Tibial nerve (tissue), 4 donors: ENCODE measurements around the gene ADGRG3. TPM values are rescaled to one million over a fixed set of nuclear protein-coding genes. Genes with fewer than 3 reads are reported as not detected.
A peak's percentile ranks its signal among the peaks of the same experiment; 100 is the strongest.

Experiments
- DNase-seq, 2 donors: peaks; one replicate each; pipeline ENCODE4 v3.0.0-alpha.2; 2019; ENCODE audit warnings: low spot score in 2 of 2
- H3K27ac ChIP-seq, 4 donors: fragments of 200-600 bp; sonication (generic) in 3 of 4; one replicate each; pipeline ENCODE4 v1.5.1; 2017 to 2019; ENCODE audit warnings: mild to moderate bottlenecking in 1 of 4
- H3K27me3 ChIP-seq, 2 donors: fragments of 200-600 bp; sonication (generic) in 1 of 2; one replicate each; pipeline versions ENCODE4 v1.5.1 to v1.6.0; 2017 to 2019
- H3K36me3 ChIP-seq, 3 donors: fragments of 200-600 bp; sonication (generic); one replicate each; pipeline ENCODE4 v1.5.1; 2018 to 2019
- H3K4me1 ChIP-seq, 4 donors: fragments of 200-600 bp; sonication (generic) in 3 of 4; one replicate each; pipeline ENCODE4 v1.5.1; 2017 to 2019
- H3K4me3 ChIP-seq, 4 donors: fragments of 200-600 bp; sonication (generic) in 3 of 4; one replicate each; pipeline ENCODE4 v1.5.1; 2017 to 2019; ENCODE audit warnings: mild to moderate bottlenecking in 1 of 4, moderate library complexity in 1 of 4
- H3K9me3 ChIP-seq, 4 donors: fragments of 200-600 bp; sonication (generic) in 3 of 4; one replicate each; pipeline ENCODE4 v1.5.1; 2017 to 2019
- EP300 ChIP-seq, 2 donors: sonication (generic); formaldehyde crosslinking; IDR thresholded peaks; one replicate each; pipeline ENCODE4 v1.6.1; 2017; ENCODE audit warnings: antibody characterized with exemption in 2 of 2, mild to moderate bottlenecking in 1 of 2
- POLR2A ChIP-seq, 2 donors: fragments of 450-650 bp; IDR thresholded peaks; one replicate each; pipeline ENCODE4 v1.6.1; 2017; ENCODE audit warnings: antibody characterized with exemption in 2 of 2, mild to moderate bottlenecking in 2 of 2, moderate library complexity in 2 of 2
- WGBS, 2 donors: methylation state at CpG; one replicate each; pipeline ENCODE4 v1.1.5; 2018; 5-methylcytosine and 5-hydroxymethylcytosine counted together
- total RNA-seq, 4 donors: library from RNA; depleted of rRNA; stranded (reverse); fragments of >200 nt; gene quantifications; one replicate each; pipeline ENCODE4 v1.1.0, GENCODE V29; 2016
- TF ChIP-seq, protein P1 (sequence below), 5 experiments: fragments of 200-600 bp in 3 of 5; fragments of 450-650 bp in 2 of 5; sonication (generic) in 3 of 5; IDR thresholded peaks; one replicate each; pipeline ENCODE4 v1.5.1; 2016 to 2019; ENCODE audit warnings: antibody characterized with exemption in 5 of 5, mild to moderate bottlenecking in 3 of 5, moderate library complexity in 2 of 5

Gene ADGRG3
- total RNA-seq, 4 donors from 2014 or later, result 0.21 to 1.8 (median 0.90) TPM; not detected in 1

DNA sequence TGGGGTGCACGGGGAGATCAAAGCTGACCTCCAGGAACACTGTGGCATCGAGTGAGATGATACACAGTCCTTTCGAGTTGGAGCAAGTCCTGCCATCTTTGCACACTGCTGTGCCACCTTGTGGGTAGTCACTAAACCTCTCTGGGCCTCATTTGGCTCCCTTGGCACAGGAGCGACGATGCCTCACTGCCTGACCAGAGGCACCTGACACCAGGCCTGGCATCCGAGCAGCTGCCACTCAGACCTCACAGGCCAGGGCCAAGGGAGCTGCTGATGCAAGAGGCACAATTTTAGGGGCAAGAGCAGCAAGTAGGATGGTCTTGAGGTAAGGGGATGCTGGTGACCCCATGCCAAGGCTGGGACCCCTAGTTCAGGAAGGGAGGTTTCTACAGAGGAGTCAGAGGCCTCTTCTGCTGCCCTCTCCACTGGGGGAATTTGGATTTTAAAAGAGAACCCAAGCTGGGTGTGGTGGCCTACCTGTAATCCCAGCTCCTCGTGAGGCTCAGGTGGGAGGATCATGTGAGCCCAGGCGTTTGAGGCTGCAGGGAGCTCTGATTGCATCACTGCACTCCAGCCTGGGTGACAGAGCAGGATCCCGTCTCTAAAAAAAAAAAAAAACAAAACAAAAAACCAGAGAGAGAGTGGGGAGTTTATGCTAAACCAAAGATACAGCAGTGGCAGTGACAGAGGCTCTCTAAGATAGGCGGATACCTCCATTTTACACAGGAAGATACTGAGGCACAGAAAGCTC is 46.4 kb upstream of the ADGRG3 start:
- H3K36me3 ChIP-seq, result no peaks in the 10 kb centered on the region
- no peak overlapping the region for H3K4me3 ChIP-seq
- DNase-seq, result peak in 1 of 2 donors; percentile 11
- H3K27me3 ChIP-seq, result no peaks in the 10 kb centered on the region
- WGBS, 2 donors, result 59 to 75% methylated on average over 10 of the region's 10 CpGs
- H3K27ac ChIP-seq, result peak overlapping the region; percentile 43 to 95 (median 74)
- H3K4me1 ChIP-seq, result peaks cover 0 to 47% (median 12%) of the 10 kb centered on the region in 4 donors
- no peak for TF ChIP-seq EP300 (IDR thresholded peaks at IDR 0.05)
- TF ChIP-seq POLR2A (IDR thresholded peaks at IDR 0.05), result no peak
- TF ChIP-seq, protein P1, sequence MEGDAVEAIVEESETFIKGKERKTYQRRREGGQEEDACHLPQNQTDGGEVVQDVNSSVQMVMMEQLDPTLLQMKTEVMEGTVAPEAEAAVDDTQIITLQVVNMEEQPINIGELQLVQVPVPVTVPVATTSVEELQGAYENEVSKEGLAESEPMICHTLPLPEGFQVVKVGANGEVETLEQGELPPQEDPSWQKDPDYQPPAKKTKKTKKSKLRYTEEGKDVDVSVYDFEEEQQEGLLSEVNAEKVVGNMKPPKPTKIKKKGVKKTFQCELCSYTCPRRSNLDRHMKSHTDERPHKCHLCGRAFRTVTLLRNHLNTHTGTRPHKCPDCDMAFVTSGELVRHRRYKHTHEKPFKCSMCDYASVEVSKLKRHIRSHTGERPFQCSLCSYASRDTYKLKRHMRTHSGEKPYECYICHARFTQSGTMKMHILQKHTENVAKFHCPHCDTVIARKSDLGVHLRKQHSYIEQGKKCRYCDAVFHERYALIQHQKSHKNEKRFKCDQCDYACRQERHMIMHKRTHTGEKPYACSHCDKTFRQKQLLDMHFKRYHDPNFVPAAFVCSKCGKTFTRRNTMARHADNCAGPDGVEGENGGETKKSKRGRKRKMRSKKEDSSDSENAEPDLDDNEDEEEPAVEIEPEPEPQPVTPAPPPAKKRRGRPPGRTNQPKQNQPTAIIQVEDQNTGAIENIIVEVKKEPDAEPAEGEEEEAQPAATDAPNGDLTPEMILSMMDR (IDR thresholded peaks at IDR 0.05), result no peak
- H3K9me3 ChIP-seq, result no peaks in the 10 kb centered on the region

DNA sequence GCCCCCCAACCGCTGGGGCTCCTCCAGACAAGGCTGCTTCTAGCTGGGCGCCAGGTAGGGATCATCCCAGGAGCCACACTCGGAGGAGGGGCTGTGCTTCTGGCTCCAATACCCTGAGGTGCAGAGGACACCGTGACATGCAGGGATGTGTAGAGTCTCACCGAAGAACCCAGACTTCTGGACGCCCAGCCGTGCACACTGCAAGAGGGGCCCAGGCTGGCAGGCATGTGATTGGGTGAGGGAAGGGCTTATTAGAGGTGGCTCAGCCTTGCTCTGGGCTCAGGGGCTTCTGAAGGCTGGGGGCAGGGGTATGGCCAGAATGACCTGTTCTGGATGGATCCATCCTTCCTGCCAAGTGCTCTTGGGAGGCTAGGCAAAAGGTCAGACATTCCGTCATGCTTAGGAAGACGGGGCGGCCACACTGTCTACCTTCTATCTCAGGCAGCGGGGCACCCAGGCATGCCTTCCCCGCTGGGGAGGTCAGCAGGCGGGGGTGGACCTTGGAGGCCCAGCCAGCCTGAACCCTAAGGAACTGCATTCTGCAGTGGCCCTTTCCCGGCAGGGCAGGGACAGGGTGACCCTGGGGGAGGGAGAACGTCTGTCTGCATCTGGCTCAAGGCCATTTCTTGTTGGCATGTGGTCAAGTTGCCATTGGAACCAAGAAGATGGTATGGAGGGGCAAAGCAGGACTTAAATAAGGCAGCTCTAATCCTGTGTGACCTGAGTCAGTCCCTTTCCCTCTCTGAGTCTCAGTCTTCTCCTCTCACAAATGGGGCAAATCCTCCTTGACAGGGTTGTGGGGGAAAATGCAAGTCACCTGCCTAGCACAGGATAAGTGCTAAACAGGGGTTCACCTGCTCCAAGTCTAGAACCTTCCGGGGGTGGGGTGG is 45.5 kb upstream of the ADGRG3 start:
- no peaks in the 10 kb centered on the region for H3K27me3 ChIP-seq
- 54 to 56% methylated on average over 16 of the region's 16 CpGs for WGBS, 2 donors
- DNase-seq, result no peak
- H3K4me1 ChIP-seq, result peaks cover 0 to 54% (median 13%) of the 10 kb centered on the region in 4 donors
- no peaks in the 10 kb centered on the region for H3K36me3 ChIP-seq
- no peaks in the 10 kb centered on the region for H3K9me3 ChIP-seq
- TF ChIP-seq, protein P1 (IDR thresholded peaks at IDR 0.05), result no peak
- TF ChIP-seq EP300 (IDR thresholded peaks at IDR 0.05), result peak in 1 of 2 donors; percentile 52
- no peak overlapping the region for H3K4me3 ChIP-seq
- peak overlapping the region; percentile 43 to 95 (median 74) for H3K27ac ChIP-seq

DNA sequence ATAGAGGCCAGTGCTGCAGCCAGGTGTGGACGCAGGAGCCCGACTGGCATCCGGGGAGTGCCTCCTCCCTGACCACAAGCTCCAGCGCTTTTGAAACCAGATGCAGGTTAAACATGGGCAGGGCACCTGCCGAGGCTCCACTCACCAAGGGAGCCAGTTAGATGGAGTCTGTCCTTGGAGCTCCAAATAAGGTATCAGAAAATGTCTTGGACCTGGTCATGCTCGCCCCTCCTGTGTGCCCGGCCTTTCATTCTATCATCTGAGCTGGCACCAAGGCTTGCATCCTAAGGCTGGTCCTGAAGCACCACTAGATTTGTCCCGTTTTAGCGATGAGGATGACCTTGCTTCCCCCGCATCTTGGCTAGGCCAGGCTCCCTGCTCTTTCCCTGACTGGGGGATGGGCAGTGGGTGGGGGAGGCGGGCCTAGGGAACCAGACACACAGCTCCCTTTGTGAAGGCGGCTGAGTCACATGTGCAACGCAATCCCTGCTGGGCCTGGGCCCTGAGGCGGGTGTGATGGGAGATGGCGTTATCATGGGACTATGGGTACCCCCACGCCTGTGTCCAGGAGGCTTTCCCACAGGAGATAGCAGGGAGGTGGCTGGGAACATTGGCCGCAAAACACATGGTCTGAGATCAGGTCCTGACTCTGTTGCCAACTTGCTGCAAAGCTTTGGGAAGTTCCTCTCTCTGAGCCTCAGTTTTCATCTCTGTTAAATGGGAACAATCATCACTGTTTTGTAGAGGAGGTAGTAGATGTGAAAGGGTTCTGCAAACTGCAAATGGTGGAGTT is 44.7 kb upstream of the ADGRG3 start:
- WGBS, 2 donors, result 48 to 56% methylated on average over 17 of the region's 17 CpGs
- H3K4me3 ChIP-seq, result no peak overlapping the region
- no peaks in the 10 kb centered on the region for H3K36me3 ChIP-seq
- H3K27me3 ChIP-seq, result peaks cover 0 to 4% of the 10 kb centered on the region in 2 donors
- peak in 1 of 2 donors; percentile 49 for DNase-seq
- peaks cover 0 to 62% (median 20%) of the 10 kb centered on the region in 4 donors for H3K4me1 ChIP-seq
- H3K27ac ChIP-seq, result peak overlapping the region; percentile 43 to 95 (median 74)
- peak; percentile 25 to 75 for TF ChIP-seq EP300 (IDR thresholded peaks at IDR 0.05)
- TF ChIP-seq POLR2A (IDR thresholded peaks at IDR 0.05), result no peak
- no peaks in the 10 kb centered on the region for H3K9me3 ChIP-seq

DNA sequence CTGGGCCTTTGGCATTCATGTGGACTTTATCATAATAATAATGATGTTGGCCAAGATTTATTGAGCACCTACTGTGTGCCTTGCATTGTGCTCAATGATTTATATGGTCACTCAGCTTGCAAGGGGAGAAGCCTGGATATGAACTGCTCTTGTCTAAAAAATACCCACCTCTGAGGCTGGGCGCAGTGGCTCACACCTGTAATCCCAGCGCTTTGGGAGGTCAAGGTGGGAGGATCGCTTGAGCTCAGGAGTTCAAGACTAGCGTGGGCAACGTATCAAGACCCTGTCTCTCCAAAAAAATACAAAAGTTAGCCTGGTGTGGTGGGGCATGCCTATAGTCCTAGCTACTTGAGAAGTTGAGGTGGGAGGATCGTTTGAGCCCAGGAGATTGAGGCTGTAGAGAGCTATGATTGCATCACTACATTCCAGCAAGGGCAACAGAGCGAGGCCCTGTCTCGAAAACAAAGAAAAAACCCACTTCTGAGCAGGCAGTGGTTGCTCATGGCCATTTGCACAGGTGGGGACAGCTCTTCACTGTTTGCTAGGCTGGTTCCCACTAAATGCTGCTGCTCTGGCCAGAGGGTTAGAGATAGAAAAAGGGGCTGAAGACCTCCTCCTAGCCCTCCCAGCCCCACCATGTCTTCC is 43.9 kb upstream of the ADGRG3 start:
- no peak overlapping the region for H3K4me3 ChIP-seq
- DNase-seq, result no peak
- no peaks in the 10 kb centered on the region for H3K36me3 ChIP-seq
- TF ChIP-seq, protein P1 (IDR thresholded peaks at IDR 0.05), result no peak
- TF ChIP-seq EP300 (IDR thresholded peaks at IDR 0.05), result no peak
- TF ChIP-seq POLR2A (IDR thresholded peaks at IDR 0.05), result no peak
- peaks cover 0 to 70% (median 21%) of the 10 kb centered on the region in 4 donors for H3K4me1 ChIP-seq
- H3K27ac ChIP-seq, result peak overlapping the region; percentile 29 to 95 (median 74)
- H3K27me3 ChIP-seq, result peaks cover 0 to 11% of the 10 kb centered on the region in 2 donors
- WGBS, 2 donors, result 69 to 81% methylated on average over 8 of the region's 8 CpGs
- no peaks in the 10 kb centered on the region for H3K9me3 ChIP-seq
